HEK293T (cell line): ENCODE measurements around the gene ZNF467.

Experiments
- CTCF ChIA-PET: fragments of 350-600 bp; formaldehyde crosslinking; extraction: SDS; loops from one replicate; lab custom pipeline; 2021; ENCODE audit warnings: antibody characterized with exemption, inconsistent platforms; lab: Yijun Ruan, JAX
- POLR2A ChIA-PET: fragments of 350-600 bp; formaldehyde crosslinking; extraction: SDS; loops from one replicate; lab custom pipeline; 2020; ENCODE audit warnings: antibody characterized with exemption, inconsistent platforms; lab: Yijun Ruan, JAX
- DNase-seq: peaks from one replicate; pipeline ENCODE4 v3.0.0; 2012; ENCODE audit warnings: mixed read lengths; ENCODE audit errors: extremely low spot score
- ARNT ChIP-seq: fragments of 450-650 bp; IDR thresholded peaks from 2 replicates; pipeline ENCODE4 v1.6.1; 2017; ENCODE audit warnings: mild to moderate bottlenecking
- BHLHE40 ChIP-seq: fragments of 450-650 bp; IDR thresholded peaks from 2 replicates; pipeline ENCODE4 v1.6.1; 2016; ENCODE audit warnings: mild to moderate bottlenecking, moderate library complexity, borderline replicate concordance
- CTBP1 ChIP-seq: fragments of 450-650 bp; IDR thresholded peaks from 2 replicates; pipeline ENCODE4 v1.6.1; 2016; ENCODE audit warnings: borderline replicate concordance
- ELF4 ChIP-seq: fragments of 450-650 bp; IDR thresholded peaks from 2 replicates; pipeline ENCODE4 v1.6.1; 2017; ENCODE audit warnings: antibody characterized with exemption
- FOXA1 ChIP-seq: fragments of 450-650 bp; IDR thresholded peaks from 2 replicates; pipeline ENCODE4 v1.6.1; 2016; ENCODE audit warnings: mild to moderate bottlenecking
- FOXK2 ChIP-seq: fragments of 450-650 bp; IDR thresholded peaks from 2 replicates; pipeline ENCODE4 v1.6.1; 2016; ENCODE audit warnings: mild to moderate bottlenecking
- FOXM1 ChIP-seq: fragments of 450-650 bp; IDR thresholded peaks from 2 replicates; pipeline ENCODE4 v1.6.1; 2017; ENCODE audit warnings: mild to moderate bottlenecking, borderline replicate concordance
- HDGF ChIP-seq: fragments of 450-650 bp; IDR thresholded peaks from 2 replicates; pipeline ENCODE4 v1.6.1; 2017; ENCODE audit warnings: antibody characterized with exemption, borderline replicate concordance
- L3MBTL2 ChIP-seq: fragments of 450-650 bp; conservative IDR thresholded peaks from 2 replicates; pipeline ENCODE4 v1.6.1; 2016; ENCODE audit warnings: mild to moderate bottlenecking
- LEF1 ChIP-seq: fragments of 450-650 bp; IDR thresholded peaks from 2 replicates; pipeline ENCODE4 v1.6.1; 2017; ENCODE audit warnings: mild to moderate bottlenecking, borderline replicate concordance
- NFRKB ChIP-seq: fragments of 450-650 bp; IDR thresholded peaks from 2 replicates; pipeline ENCODE4 v1.6.1; 2016; ENCODE audit warnings: mild to moderate bottlenecking, moderate library complexity
- SP1 ChIP-seq: fragments of 450-650 bp; IDR thresholded peaks from 2 replicates; pipeline ENCODE4 v1.6.1; 2017
- SUZ12 ChIP-seq: fragments of 450-650 bp; IDR thresholded peaks from 2 replicates; pipeline ENCODE4 v1.6.1; 2016; ENCODE audit warnings: mild to moderate bottlenecking
- TARDBP ChIP-seq: fragments of 450-650 bp; IDR thresholded peaks from 2 replicates; pipeline ENCODE4 v1.6.1; 2016
- ZNF384 ChIP-seq: fragments of 450-650 bp; IDR thresholded peaks from 2 replicates; pipeline ENCODE4 v1.6.1; 2016
- TF ChIP-seq, protein P1 (sequence below): fragments of 450-650 bp; IDR thresholded peaks from 2 replicates; pipeline ENCODE4 v1.6.1; 2016

ZNF467 gene

DNA sequence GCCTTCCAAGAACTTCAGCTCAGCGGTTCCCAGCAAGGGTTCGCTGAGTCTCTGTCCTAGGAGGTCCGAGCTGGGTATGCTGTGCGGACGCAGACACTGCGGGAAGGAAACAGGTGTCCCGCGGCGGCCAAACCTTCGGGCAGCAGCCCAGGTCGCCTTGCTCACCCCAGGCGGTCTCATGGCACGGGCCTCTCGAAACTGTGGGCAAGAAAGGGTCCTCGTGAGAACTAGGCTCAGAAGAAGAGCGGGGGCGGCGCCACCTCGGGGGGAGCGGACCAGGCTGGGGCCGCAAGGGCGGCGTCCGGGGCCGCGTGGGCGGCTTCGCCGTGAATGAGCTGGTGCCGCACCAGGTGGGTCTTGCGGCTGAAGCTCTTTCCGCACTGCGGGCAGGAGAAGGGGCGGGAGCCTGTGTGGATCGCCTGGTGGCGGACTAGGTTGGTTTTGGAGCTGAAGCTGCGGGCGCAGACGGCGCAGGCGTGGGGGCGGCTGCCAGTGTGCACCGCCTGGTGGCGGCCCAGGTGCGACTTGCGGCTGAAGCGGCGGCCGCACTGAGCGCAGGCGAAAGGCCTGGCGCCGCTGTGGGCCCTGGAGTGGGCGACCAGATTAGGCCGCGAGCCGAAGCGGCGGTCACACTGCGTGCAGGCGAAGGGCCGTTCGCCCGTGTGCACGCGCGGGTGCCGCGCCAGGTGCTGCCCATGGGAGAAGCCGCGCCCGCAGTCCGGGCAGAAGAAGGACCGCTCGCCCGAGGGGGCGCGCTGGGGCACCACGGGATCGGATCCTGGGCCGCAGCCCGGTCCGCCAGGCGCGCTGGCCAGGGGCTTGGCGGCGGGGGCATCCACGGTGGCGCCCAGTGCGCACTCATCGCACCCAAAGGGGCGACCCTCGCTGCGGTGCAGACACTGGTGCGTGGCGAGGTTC, 8.6 kb downstream of the ZNF467 start:
- no peak for DNase-seq
- ChIA-PET CTCF (interaction anchor here (0.8 to 1.0 kb wide), 2 partner anchors 10 to 25 kb away, joined by 3 read pairs; no protein-coding TSS in a partner anchor), POLR2A (interaction anchor here (1.0 to 1.4 kb wide), 2 partner anchors 8 to 74 kb away, joined by 3 to 5 read pairs; partner anchors contain the start of gene ZNF862)
- TF ChIP-seq L3MBTL2 (no peak), SUZ12 (no peak), ZNF384 (no peak), FOXA1 (no peak), HDGF (no peak), BHLHE40 (no peak), SP1 (no peak), TARDBP (no peak)
- TF ChIP-seq, protein P1, sequence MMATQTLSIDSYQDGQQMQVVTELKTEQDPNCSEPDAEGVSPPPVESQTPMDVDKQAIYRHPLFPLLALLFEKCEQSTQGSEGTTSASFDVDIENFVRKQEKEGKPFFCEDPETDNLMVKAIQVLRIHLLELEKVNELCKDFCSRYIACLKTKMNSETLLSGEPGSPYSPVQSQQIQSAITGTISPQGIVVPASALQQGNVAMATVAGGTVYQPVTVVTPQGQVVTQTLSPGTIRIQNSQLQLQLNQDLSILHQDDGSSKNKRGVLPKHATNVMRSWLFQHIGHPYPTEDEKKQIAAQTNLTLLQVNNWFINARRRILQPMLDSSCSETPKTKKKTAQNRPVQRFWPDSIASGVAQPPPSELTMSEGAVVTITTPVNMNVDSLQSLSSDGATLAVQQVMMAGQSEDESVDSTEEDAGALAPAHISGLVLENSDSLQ: no peak

DNA sequence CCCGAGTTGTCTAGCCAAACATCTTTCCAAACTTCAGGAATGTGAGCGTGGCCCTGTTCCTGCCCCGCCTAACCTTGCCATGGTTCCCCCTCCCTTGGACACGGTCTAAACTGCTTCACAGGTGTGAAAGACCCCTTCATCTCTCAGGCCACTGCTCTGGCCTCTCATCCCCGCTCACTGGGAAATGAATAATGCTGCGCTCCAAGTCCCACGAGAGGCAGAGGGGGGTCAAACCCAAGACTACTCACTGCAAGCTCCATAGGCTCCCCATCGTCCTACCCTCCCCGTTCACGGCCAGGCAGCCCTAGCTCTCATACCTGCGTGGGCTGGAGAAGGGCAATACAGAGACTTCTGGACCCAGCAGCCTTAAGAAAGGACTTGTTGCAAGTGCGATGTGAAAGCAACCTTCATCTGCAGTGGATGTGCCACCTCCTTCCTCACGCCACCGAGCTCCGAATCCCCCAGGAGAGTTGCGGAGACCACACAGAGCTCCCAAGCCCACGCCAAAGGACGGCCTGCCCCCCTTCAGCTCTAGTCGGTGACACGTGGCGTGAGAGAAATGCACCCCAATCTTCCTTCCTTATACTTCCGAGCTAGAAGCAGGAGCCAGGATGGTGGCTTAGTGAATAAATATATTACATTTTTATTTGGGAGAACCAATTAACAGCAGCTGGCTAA, 9.7 kb downstream of the ZNF467 start:
- CTCF ChIA-PET: interaction anchor here (0.8 to 1.0 kb wide), 2 partner anchors 9 to 26 kb away, joined by 3 read pairs; no protein-coding TSS in a partner anchor
- DNase-seq: no peak
- POLR2A ChIA-PET: interaction anchor here (1.0 to 1.4 kb wide), 2 partner anchors 9 to 75 kb away, joined by 3 to 5 read pairs; partner anchors contain the start of gene ZNF862
- no peak for TF ChIP-seq FOXK2

DNA sequence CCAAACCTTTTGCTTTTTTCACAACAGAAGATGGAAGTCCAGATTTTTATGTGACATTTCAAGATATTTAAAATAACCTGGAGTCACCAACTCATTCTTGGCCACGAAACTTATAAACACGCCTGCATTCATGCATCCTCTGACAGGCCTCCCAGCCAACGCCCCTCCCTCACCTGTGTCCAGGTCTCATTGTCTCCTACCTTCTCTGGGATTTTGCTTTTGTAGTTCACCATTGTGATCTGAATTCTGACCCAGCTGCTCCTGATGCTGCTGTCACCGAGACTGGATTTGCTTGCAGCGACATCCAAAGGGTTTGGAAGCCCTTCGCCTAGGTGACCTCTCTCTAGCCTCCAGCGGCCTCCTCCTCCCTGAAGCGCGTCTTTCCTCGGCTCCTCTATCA, 10.8 kb downstream of the ZNF467 start:
- ChIA-PET CTCF (no interaction called here), POLR2A (interaction anchor here (1.0 kb wide), 1 partner anchor 9 kb away, joined by 3 read pairs; no protein-coding TSS in a partner anchor)
- TF ChIP-seq CTBP1: no peak
- DNase-seq: no peak

GRCh38 chr7:149762089-149762488, 11.3 kb downstream of the ZNF467 start:
- DNase-seq: no peak
- POLR2A ChIA-PET: interaction anchor here (1.0 kb wide), 1 partner anchor 10 kb away, joined by 3 read pairs; no protein-coding TSS in a partner anchor
- TF ChIP-seq ZNF384: no peak
- TF ChIP-seq ARNT: no peak
- TF ChIP-seq NFRKB: no peak
- TF ChIP-seq FOXK2: no peak
- TF ChIP-seq TARDBP: no peak
- no peak for TF ChIP-seq FOXM1
- no peak for TF ChIP-seq CTBP1
- TF ChIP-seq L3MBTL2: no peak
- TF ChIP-seq FOXA1: no peak
- TF ChIP-seq HDGF: no peak
- TF ChIP-seq LEF1: no peak
- TF ChIP-seq ELF4: no peak
- CTCF ChIA-PET: no interaction called here

DNA sequence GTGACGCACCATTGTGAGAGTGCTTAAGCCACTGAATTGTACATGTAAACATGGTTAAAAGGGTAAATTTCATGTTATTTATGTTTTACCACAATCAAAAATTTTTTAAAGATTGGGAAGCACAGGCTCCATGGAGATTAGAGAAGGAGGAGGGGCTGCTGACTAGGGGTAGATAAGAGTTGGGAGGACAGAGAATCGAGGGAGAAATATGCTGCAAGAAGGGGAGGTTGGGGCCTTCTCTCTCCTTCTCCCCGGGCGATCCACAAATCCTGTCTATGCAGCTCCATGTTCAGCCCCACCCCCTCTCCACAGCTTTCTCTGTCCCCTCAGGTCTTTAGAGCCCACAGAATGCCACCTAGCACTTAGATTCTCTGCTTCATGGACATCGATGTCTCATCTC, 12.1 kb downstream of the ZNF467 start:
- POLR2A ChIA-PET: no interaction called here
- no peak for TF ChIP-seq SP1
- TF ChIP-seq, protein P1: no peak
- no peak for TF ChIP-seq FOXM1
- no peak for TF ChIP-seq FOXK2
- TF ChIP-seq ZNF384: no peak
- DNase-seq: no peak
- CTCF ChIA-PET: interaction anchor here (0.9 kb wide), 1 partner anchor 19 kb away, joined by 3 read pairs; no protein-coding TSS in a partner anchor

- TF ChIP-seq ARNT (no peak), HDGF (no peak), CTBP1 (no peak), TARDBP (no peak), ELF4 (no peak), ZNF384 (no peak), SP1 (no peak)
- TF ChIP-seq, protein P1: no peak
- ChIA-PET CTCF (interaction anchor here (0.9 kb wide), 1 partner anchor 18 kb away, joined by 3 read pairs; no protein-coding TSS in a partner anchor), POLR2A (no interaction called here)
- DNase-seq: no peak
These were observed 12.8 kb downstream of the ZNF467 start for GRCh38 chr7:149760538-149760937.
